ENCODE results near the gene TNIK.
"Not testable (repeated sequence)": the region's sequence is repeated elsewhere in the genome, so short reads cannot be mapped to it uniquely, and the experiment has no call there.

TNIK gene

DNA sequence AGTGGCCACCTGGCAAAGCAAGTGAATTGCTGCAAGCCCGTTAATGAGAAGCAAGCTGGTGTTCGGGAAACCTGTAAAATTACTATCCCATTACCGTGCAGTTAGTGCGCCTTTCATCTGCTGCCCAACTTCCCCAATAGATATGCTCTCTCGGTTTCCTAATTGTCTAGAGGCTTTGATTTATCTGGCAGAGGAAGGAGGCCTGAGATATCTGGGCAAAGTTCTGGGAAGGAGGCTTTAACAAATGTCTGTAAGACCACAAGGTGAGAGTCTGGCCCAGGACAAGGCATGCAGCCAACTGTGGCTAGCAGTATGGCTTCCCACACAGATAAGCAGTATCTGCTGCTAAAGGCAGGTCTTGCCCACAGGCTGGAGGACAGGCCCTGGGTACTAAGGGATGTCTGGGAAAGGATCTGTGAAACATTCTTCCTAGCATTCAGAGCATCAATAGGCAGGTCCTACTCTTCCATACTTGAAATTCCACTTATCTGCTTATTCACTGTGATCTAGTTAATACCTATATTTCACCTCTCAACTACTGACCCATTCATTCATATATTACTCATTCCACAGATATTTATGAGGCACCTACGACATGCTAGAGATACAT, 303.7 kb downstream of the TNIK start:
- no peak for DNase-seq

DNA sequence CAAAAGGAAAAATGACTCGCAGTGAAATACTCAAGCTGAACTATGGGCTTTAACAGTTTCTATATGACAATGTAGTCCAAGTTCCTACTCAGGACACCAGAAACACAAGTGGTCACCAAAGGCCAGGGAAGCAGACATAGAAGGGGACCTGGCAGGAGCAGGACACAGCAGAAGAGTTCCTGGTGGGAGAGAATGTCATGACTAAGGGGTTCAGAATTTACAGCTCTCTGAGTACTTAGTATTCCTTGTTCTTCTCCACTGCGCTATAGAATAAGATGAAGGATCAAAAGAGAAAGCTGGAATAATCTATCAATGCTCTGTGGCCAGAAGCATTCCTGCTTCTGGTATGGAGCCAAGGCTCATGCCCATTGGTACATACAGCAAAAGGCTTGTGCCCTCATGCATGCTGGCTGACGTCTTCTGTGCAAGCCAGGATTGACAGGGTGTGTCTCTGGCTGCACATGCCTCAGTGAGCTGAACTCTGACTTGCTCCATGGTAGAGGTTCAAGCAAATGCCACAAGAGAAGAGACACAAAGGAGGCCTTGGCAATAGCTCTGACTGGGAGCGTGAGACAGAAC, 305.0 kb downstream of the TNIK start:
- DNase-seq, result no peak

DNA sequence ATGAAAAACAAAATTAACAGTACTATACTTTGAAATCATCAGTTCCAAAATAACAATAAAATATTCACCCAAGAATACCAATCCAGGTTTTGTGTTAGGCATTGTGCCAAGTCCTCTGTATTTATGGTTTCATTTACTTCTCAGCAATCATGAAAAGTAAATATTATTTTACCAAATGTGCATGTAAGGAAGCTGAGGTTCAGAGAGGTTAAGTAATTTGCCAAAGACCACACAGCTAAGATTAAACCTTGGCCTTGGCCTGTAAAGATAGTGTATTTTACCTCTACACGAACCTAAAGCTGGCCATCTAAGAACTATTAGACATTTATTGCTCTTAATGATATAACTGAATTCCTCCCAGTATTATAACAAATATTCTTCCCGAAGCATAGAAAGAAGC, 309.3 kb downstream of the TNIK start:
- DNase-seq, result no peak

DNA sequence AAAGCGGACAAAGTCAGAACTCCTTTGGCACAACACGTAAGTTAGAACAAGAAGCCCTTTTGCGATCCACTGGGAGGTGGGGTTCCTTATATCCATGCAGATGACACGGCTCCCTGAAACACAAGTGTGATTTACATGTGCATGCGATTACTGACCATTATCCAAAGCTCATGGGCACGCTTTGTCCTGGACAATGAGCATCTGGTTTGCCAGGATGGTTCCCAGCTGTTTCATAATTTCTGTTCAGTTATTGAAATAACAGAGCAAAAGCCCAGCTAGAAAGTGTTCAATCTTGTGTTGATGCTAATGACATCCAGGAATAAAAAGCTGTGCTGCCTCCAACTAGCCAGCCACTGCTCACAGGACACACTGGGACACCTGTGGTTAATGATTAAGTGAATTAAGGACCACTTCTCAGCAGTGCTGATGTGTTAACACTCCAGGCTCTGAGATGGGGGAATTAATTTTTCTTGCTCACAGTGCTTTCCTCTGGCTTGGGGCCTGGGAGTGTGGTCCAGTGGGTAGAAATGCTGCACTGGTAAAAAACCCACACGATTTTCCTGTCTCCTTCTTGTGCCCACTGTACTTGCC, 310.6 kb downstream of the TNIK start:
- DNase-seq, result no peak

DNA sequence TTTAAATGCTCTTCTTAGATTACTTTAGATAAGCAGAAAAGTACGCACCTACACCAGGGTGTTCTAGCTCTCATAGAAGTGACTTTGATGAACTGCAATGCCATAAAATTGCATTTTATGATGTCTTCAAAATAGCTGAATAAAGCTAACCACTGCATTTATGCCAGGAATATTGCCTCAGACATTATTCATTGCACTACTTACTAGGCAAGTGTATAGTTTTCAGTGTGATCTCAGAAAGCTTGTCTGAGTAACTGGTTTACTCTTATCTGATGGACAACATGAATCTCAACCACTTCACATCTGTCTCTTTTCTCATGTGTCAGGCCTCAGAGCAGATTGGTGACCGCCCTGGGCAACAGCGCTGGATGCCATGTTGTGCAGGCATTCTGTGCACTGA, 314.4 kb downstream of the TNIK start:
- no peak for DNase-seq

DNA sequence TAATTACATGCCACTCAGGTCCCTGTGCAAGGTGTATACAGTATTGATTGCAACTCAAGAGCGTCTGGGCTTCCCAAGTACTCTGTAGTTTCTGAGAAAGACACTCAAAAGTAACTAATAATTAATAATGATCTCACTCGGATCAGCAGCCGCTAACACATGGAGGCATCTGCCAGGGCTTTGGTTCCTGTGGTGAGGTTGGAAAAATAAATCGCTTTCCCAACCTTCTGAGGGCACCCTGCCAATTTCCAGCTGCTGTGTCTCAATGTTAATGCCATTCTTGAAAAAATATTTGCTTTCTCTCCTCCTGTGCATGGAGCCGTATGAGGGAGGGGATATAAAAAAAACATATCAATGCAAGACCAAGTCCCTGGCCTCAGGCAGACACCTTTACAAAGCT, 317.2 kb downstream of the TNIK start:
- no peak for DNase-seq

DNA sequence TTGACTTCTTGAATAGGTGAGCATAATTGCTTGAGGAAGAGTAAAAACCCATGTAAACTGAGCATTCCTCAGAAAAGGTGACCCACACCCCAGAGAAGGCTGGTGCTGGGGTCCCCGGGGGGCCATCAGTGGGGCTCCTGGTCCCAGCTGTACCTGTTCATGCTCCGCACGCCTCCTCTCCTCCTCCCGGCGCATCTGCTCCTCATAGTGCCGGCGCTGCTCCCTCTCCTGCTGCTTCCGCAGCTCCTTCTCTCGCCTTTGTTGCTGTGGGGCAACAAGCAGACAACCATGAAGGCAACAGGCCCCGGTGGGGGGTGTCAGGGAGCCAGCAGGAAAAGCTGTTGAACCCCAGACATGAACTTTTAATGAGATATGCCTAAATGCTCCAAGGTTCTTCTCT, 320.0 kb downstream of the TNIK start:
- DNase-seq, result no peak

DNA sequence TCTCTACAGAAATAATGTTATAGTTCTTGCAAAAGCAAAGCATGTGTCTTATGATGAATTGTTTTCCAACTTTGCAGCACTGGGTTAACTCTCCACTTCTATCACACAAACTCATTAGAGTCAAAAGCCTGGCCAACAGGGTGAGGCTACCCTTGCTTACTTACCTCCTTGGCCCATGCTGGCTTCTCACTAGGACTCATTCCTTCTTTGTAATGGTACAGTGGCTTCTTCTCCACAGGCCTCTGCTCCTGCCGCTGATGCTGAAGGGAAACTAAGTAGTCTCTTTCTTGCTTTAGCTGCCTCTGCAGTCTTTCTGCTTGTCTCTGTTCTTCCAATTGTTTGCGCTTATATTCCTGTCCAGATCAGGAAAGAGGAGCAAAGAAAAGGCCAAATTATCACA, 322.2 kb downstream of the TNIK start:
- DNase-seq, result no peak

DNA sequence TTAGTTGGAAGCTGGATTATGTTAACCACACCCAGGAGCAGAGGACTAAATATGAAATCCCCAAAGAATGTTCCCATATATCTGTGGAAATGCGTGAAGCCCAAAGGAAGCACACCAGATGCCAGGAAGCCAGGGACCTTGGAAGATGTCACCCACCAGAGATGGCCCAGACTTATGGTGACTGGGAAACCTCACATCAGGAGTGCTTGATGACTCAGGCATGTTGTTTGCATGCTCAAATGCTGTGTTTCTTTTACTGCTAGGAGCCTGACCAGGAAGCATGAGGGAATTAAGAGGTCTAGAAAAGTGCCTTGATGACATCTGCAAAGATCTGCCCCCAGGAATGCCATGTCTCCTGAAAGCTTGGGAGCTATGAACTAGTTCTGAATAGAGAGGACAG, 324.7 kb downstream of the TNIK start:
- no peak for DNase-seq

DNA sequence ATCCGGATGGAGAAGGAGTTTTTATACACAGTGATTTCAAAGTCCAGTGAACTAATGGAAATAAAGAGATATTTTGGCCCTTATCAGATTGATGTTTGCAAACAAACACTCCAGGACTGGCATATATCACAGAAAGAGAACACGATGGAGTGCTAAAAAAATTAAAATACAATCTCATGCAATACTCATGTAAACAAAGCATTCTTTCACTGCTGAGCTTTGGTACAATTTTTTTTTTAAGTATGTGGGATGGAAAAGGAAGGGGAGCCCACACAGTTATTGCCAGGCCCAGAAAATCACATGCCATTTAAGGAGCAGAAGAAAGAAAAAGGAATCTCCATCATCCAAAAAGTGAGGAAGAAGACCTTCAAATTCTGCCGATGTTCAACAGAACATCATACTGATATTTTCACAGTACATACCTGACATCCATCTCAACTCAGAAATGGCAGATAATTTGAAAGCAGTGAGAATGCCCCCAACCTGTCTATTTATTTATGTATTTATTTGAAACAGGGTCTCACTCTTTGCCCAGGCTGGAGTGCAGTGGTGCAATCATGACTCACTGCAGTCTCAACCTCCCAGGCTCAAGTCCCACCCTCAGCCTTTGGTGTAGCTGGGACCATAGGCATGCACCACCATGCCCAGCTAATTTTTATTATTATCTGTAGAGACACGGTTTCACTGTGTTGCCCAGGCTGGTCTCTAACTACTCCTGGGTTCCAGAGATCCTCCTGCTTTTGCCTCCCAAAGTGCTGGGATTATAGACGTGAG, 326.2 kb downstream of the TNIK start:
- DNase-seq, result no peak

DNA sequence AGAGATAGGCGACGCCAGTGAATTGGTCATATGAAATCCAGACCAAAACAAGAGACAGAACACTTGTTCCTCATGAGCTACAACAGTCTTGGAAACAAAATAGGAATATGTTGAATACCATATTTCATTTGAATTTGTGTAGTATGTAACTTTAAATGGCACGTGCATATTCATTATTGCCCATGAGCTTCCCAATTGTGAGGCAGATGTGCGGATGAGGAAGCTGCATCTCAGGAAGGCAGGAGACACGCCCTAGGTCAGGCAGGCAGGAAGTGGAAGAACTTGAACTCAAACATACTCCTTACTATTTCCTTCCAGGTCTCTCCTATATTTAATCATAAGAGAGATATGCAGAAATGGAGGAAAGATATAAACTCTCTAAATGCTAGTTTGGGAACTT, 326.9 kb downstream of the TNIK start:
- DNase-seq, result no peak

DNA sequence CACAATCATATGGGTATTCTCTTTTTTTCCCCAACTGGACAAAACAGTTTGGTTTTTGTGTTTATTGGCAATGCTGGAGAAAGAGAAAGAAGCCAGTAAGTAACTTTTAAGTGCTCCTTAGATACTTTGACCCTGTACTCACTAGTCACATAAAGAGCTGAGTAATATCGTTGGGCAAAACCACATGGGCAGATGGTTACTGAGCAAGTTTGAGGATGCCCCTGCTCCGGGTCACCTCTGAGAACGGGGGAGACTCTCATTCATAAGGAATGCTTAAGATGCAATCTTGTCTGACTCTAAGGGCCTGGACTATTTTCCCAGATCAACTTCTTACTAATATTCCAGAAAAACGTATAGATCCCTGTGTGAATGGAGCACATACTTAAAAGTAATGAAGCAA, 327.3 kb downstream of the TNIK start:
- DNase-seq, result no peak

DNA sequence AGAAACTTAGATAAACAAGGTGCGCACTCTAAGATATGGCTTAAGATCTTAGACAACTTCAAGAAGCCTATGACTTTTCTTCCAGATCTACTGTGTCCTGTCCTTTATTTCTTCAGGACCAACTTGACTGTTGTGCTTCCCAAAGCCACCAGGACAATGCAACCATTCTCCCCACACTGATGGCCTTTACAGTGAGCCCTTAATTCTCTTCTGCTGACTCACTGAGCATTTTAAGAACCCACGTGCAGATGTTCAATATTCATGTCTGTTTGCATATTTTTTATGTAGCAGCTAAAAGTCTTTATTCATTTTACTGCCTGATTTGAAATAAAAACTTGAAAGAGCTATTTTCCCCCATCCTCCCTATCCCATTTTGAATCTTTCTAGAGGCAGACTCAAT, 330.4 kb downstream of the TNIK start:
- DNase-seq, result no peak

DNA sequence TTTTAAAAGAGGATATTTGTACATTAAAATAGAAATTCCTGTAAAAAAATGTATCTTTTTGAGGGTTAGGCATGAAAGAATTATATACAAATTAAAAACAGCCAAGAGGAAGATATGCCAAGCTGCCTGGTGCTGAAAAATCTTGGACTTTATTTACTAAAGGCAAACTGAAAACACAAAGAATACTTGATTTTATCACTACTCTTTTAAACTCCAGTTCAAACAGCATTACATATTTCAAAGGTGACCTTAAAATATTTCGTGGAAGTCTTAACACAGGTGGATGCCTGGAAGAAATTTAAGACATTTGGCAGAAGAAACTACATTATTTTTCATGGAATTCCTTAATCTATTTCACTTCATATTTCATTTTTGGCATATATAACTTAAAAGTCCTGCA, 332.6 kb downstream of the TNIK start:
- no peak for DNase-seq

DNA sequence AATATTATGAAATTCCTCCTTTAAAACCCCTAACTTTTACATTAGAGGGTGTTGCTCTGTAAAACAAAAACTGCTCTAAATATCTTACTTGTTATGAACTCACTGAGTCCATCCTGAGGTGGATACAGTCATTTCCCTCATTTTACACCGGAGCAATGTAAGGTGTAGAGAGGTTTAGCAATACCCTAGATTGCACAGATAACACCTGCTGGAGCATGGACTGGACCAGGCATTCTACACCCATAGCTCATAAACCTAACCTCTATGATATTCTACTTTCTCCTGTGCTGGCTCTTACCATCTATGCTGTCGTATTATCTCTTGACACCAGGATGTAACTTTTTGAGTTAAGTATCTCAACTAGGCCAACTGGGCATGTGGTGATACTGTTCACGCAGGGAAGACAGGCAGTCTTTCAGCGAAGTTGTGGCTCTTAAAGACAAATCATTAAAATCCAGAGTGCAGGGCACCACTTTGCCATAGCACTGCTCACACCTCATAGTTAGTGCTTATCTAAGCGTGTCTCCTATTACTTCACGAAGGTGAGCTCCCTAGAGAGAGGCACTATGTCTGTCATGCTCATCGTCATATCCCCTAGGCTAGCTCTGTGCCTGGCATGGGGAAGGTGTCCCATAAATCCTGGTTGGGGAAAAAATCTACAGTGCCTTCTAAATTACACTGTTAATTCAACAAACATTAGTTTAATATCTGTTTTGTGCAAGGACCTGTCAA, 333.6 kb downstream of the TNIK start:
- no peak for DNase-seq

DNA sequence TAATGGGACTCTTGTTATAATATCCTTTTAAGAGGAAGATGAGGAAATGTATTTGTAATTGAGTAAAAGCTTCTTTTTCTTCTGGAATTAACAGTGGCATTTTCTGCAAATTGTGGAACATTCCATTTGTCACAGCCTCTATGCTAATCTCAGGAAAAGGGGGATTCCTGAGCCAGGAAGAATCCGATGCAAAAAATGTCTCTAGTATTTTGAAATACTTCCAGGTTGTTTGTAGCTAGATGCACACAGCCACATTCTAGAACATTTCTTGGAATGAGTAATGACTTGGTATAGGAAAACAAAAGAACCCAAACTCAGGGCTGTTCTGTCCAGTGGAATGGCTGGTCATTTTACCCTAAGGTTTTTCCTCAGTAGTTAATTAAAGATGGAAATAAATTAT, 335.2 kb downstream of the TNIK start:
- DNase-seq, result no peak

DNA sequence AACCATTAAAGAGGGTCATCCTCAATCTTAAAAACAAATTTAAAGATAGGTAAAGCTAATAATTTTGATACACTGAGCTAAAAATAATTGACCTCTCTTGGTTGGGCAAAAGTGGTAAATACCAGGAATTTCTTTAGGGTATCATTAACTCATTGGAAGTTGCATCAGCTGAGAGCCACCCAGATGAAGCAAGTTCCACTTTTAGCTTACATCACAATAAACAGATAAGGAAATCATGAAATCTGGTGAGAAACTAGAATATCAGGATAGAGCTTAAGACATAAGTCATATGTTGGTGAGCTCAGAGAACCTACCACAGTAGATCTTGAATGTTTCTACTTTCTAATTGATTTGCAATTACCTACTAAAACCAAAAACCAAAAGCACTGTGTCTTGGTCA, 336.3 kb downstream of the TNIK start:
- DNase-seq, result no peak

DNA sequence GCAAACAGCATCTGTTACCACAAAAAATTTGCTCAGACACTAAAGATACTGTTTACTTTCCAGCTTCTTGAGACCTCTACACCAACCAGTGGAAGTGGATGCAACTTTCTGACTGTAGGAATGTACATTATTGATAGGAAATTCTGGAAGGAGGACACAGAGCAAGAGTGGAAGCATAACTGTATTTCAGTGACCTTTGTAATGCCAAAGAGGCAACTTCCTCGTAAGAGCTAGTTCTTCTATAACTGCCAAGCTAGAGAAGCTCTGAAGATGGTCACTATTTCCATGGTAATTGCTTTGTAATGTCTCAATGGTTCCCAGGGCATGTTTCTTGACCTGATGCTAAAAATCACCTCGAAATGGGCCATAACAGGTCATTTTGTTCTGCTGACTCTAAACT, 337.3 kb downstream of the TNIK start:
- DNase-seq, result no peak

DNA sequence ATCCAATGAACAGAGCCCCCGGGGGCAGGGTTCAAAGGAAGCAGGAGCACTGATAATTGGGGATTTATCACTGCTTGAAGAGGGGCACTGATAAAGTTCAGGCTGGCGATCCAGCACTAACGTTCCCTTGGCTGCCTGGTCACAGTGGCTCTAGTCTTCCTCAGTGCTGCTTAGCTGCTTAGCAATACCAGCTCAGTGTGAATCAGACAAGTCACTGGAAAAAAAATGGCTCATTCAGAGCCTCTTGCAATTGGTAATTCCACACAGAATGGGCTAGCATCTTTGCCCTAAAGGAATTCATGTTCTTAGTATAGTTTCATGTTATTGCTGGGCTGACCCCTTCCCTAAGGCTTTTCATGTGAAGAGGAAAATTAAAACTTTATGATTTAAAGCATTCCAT, 338.0 kb downstream of the TNIK start:
- no peak for DNase-seq

DNA sequence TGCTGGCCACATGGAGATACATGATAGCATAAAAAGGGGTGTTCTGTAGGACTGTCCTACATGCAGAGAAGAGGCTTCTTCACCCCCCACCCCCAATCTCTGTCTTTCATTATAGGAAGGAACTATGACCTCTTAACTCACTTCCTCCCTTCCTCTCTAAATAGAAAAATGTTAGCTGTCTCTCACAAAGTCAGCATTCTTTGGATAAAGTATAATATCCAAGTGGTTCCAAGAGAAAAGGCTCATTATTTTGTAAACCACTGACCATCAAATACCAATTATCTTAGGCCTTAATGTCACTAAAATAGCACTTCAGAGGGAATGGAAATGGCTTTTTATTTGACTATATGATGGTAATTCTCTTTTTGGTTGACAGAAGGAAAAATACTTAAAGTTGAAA, 338.4 kb downstream of the TNIK start:
- DNase-seq, result no peak

DNA sequence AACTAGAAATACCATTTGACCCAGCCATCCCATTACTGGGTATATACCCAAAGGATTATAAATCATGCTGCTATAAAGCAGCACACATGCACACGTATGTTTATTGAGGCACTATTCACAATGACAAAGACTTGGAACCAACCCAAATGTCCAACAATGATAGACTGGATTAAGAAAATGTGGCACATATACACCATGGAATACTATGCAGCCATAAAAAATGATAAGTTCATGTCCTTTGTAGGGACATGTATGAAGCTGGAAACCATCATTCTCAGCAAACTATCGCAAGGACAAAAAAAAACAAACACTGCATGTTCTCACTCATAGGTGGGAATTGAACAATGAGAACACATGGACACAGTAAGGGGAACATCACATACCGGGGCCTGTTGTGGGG, 340.8 kb downstream of the TNIK start:
- DNase-seq, result not testable (repeated sequence)

DNA sequence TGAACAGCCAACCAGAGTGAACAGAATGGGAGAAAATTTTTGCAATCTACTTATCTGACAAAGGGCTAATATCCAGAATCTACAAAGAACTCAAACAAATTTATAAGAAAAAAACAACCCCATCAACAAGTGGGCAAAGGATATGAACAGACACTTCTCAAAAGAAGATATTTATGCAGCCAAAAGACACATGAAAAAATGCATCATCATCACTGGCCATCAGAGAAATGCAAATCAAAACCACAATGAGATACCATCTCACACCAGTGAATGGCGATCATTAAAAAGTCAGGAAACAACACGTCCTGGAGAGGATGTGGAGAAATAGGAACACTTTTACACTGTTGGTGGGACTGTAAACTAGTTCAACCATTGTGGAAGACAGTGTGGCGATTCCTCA, 341.2 kb downstream of the TNIK start:
- not testable (repeated sequence) for DNase-seq

DNA sequence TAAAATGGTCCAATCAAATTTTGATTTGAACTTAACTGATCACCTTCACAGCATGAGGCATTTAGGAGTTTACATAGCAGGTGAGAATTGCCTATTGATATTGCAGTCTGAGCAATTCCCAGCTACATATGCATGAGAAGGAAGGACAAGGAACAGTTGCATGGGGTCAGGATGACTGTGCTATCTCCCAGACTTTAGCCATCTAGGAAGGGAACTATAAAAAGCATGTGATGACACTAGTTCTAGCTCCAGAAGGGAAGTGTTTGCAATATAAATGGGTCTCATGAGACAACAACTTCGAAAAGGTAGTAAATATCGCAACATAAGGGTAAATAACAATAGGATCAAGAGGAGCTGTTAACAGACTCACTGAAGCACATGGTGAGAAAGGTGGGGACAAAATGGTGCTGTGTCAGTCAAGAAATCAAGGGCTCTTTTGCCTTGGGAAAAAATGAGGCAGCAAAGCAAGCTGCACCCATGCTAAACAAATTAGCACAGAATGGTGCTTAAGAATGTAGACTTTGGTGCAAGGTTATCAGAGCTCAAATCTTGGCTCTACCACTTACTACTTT, 343.3 kb downstream of the TNIK start:
- no peak for DNase-seq
